Activated naive CD4-positive, alpha-beta T cell treated with anti-CD3 and anti-CD28 coated beads, Interleukin-2, amount 50 U/mL, for 24 hours (primary cell): ENCODE measurements around the gene CYB561.
A peak's percentile ranks its signal among the peaks of the same experiment; 100 is the strongest.
"Not testable (repeated sequence)": the region's sequence is repeated elsewhere in the genome, so short reads cannot be mapped to it uniquely, and the experiment has no call there.

Source experiments
- H3K27ac Mint-ChIP-seq: one replicate; pipeline ENCODE4 v1.8.0; 2021; ENCODE audit warnings: mild to moderate bottlenecking, mixed read lengths
- H3K27me3 Mint-ChIP-seq: one replicate; pipeline ENCODE4 v1.8.0; 2021; ENCODE audit warnings: mixed read lengths
- H3K36me3 Mint-ChIP-seq: one replicate; pipeline ENCODE4 v1.8.0; 2021; ENCODE audit warnings: mixed read lengths
- H3K4me1 Mint-ChIP-seq: one replicate; pipeline ENCODE4 v1.8.0; 2021; ENCODE audit warnings: mixed read lengths
- H3K4me3 Mint-ChIP-seq: one replicate; pipeline ENCODE4 v1.8.0; 2021; ENCODE audit warnings: mild to moderate bottlenecking, mixed read lengths
- H3K9me3 Mint-ChIP-seq: one replicate; pipeline ENCODE4 v1.8.0; 2021; ENCODE audit warnings: mixed read lengths

The CYB561 gene

DNA sequence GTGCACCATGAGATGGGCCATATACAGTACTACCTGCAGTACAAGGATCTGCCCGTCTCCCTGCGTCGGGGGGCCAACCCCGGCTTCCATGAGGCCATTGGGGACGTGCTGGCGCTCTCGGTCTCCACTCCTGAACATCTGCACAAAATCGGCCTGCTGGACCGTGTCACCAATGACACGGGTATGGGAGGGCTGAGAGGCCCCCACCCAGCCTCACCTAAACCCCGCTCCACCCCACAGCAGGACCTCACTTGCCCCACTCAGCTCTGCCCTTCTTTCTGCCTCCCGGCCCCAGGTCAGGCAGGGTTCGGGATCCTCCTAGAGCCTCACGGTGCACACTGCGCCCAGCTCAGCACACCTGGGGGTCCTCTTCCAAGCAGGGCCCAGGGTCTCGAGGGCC is 36.4 kb upstream of the CYB561 start:
- H3K27me3 Mint-ChIP-seq, result peaks cover 11% of the 10 kb centered on the region

DNA sequence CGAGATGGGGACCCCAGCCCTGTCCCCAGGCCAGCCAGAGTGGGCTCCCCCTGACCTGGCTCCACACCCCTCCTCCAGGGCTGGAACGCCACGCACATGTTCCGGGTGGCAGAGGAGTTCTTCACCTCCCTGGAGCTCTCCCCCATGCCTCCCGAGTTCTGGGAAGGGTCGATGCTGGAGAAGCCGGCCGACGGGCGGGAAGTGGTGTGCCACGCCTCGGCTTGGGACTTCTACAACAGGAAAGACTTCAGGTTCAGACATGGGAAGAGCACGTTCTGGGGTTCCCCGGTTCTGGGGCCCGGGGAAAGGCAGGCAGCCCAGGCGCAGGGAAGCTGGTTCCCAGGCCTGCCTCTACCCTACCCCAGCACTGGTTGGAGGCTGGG is 35.4 kb upstream of the CYB561 start:
- Mint-ChIP-seq H3K27ac (peak overlapping the region; percentile 51), H3K36me3 (no peaks in the 10 kb centered on the region), H3K9me3 (no peaks in the 10 kb centered on the region), H3K4me3 (no peak overlapping the region), H3K4me1 (peaks cover 7% of the 10 kb centered on the region), H3K27me3 (peaks cover 11% of the 10 kb centered on the region)

More for the DNA sequence above, 36.4 kb upstream of the CYB561 start:
- Mint-ChIP-seq H3K4me1 (peaks cover 6% of the 10 kb centered on the region), H3K36me3 (no peaks in the 10 kb centered on the region), H3K4me3 (no peak overlapping the region), H3K9me3 (no peaks in the 10 kb centered on the region), H3K27ac (no peak overlapping the region)

DNA sequence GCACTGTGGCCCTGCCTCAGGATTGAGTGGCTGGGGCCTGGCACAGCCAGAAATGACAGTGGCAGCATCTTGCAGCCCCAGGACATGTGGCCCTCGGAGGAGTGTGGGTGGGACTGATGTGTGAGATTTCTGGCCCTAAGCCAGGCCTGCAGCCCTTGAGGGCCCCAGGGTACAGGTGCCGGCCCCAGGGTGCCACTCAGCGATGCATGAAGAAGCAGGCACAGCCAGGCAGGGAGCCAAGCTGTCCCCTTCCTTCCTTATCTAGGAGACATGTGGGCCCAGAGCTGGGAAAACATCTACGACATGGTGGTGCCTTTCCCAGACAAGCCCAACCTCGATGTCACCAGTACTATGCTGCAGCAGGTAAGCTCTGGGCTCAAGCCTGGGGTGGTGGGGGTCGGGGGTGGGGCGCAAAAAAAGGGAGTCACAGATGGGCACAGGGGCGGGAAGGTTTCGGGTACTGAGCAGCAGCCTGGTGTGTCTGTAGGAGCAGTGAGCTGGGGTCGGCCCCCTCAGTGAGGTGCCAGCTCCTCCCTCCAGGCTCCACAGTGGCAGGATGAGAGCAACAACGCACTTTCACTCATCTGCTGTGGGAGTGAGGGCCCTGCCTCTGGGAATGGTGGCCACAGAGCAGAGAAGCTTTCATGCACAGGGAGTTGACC is 34.9 kb upstream of the CYB561 start:
- H3K4me1 Mint-ChIP-seq, result peaks cover 7% of the 10 kb centered on the region
- H3K4me3 Mint-ChIP-seq, result no peak overlapping the region
- peaks cover 11% of the 10 kb centered on the region for H3K27me3 Mint-ChIP-seq
- no peaks in the 10 kb centered on the region for H3K9me3 Mint-ChIP-seq
- H3K36me3 Mint-ChIP-seq, result no peaks in the 10 kb centered on the region
- no peak overlapping the region for H3K27ac Mint-ChIP-seq

DNA sequence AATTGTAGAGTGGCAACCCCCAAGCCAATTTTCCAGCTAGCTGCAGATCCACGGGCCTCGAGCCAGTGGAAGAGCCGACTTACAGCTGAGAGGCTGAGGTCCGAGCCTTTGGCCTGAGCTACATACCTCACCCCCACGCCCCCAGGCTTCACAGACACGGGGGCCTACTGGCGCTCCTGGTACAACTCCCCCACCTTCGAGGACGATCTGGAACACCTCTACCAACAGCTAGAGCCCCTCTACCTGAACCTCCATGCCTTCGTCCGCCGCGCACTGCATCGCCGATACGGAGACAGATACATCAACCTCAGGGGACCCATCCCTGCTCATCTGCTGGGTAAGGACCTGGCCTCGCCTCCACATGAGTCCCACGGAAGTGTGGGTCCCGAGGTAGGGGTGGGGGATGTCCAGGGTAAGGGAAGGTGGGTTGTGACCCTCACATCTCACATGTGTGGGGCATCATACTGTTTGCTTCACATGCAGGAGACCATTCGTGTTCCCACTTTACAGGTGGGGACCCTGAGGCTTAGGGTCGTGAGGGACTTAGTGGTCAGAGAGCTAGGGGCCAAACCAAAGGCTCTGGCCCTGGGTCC is 34.2 kb upstream of the CYB561 start:
- Mint-ChIP-seq H3K27me3 (peaks cover 13% of the 10 kb centered on the region), H3K27ac (no peak overlapping the region), H3K36me3 (no peaks in the 10 kb centered on the region), H3K4me1 (peaks cover 7% of the 10 kb centered on the region), H3K4me3 (no peak overlapping the region), H3K9me3 (no peaks in the 10 kb centered on the region)

DNA sequence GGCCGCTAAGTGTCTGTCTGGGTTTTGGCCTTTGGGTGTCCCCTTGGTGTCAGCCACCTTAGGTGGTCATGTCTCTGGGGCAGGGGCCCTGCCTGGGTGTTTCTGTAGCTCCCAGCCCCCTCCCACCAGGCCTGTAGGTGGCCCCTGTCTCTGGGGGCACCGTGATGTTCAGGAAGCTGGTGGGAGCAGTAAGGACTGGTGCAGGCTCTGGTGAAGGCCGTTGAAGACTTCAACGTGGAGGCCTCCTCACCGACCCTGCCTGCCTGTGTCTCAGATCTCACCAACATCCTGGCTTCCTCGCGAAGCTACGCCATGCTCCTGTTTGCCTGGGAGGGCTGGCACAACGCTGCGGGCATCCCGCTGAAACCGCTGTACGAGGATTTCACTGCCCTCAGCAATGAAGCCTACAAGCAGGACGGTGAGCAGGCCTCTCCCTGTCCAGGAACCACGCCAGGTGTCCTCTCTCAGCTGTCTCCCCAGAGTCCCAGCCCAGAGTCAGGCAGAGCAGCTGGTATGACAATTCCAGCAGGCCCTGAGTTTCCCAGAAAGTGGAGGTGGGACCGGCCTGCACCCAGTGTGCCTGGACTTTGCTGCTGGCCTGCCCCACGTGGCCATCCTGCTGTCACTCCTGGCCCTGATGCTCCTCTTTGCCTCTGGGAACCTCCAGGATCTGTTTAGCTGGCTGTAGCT is 33.5 kb upstream of the CYB561 start:
- Mint-ChIP-seq H3K4me1 (peaks cover 7% of the 10 kb centered on the region), H3K27me3 (peaks cover 13% of the 10 kb centered on the region), H3K36me3 (no peaks in the 10 kb centered on the region), H3K9me3 (no peaks in the 10 kb centered on the region), H3K27ac (no peak overlapping the region), H3K4me3 (no peak overlapping the region)

DNA sequence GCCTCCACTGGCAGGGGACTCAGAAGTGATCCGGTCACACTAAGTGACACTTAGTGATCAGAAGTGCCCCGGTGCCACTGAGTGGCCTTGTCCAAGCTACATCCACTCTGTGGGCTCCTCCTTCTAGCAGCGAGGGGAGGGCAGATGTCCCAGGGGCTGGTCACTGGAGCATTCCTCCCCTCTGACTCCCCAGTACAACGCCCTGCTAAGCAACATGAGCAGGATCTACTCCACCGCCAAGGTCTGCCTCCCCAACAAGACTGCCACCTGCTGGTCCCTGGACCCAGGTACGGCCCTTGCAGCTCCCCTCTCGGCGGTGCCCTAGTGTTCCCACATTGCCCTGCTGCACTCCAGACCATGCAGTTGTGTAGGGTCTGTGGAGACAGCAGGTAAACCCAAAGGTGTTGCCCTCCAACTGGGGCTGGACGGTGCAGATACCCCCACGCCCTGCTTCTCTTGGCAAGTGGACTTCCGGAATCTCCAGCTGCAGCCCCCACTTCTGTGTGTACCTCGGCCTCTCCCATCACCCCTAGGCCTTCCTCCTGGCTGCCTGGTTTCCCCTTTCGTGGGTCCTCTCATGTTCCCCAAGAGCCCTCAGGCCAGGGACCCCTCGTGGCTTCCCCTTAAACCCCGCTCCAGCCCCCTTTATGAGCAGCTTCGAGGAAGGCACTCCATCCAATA is 32.8 kb upstream of the CYB561 start:
- Mint-ChIP-seq H3K36me3 (no peaks in the 10 kb centered on the region), H3K4me1 (peaks cover 7% of the 10 kb centered on the region), H3K27me3 (peaks cover 15% of the 10 kb centered on the region), H3K27ac (no peak overlapping the region), H3K9me3 (no peaks in the 10 kb centered on the region), H3K4me3 (no peak overlapping the region)

DNA sequence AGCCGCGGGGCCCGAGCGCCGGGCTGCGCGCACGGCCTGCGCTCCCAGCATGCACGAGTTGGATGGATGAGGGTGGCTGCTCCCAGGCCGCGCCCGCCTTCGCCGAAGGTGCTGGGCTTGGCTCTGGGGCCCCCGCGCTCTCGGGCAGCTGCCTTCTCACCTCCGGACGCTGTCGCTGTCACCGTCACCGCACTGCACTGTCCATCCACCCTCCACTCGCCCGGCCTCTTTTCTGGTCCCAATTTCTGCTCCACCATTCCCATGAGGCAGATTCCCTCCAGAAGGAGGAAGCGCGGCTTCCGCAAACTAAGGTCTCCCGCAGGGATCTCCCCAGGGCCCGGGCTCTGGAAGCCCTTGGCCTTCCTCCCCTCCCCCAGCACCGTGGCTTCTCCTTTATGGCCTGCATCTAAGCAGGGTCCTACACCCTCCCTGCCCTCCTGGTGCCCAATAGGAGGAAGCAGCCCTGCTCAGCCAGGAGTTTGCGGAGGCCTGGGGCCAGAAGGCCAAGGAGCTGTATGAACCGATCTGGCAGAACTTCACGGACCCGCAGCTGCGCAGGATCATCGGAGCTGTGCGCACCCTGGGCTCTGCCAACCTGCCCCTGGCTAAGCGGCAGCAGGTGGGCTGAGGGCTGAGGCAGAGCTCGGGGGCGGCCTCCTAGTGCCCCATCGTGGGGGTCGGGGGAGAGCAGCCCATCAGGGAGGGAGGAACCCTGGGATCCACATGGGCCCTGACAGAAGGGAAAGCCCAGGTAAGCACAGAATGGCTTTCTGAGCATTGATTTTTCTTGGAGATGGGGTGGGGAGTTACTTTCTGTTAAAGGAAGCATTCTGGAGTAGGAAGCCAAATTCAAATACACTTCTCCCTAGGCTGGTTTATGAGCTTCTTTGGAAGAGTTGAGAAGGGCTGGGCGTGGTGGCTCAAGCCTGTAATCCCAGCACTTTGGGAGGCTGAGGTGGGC is 31.7 kb upstream of the CYB561 start:
- H3K9me3 Mint-ChIP-seq, result no peaks in the 10 kb centered on the region
- H3K4me1 Mint-ChIP-seq, result peaks cover 7% of the 10 kb centered on the region
- no peak overlapping the region for H3K27ac Mint-ChIP-seq
- H3K4me3 Mint-ChIP-seq, result peak overlapping the region; percentile 76
- no peaks in the 10 kb centered on the region for H3K36me3 Mint-ChIP-seq
- peaks cover 15% of the 10 kb centered on the region for H3K27me3 Mint-ChIP-seq

DNA sequence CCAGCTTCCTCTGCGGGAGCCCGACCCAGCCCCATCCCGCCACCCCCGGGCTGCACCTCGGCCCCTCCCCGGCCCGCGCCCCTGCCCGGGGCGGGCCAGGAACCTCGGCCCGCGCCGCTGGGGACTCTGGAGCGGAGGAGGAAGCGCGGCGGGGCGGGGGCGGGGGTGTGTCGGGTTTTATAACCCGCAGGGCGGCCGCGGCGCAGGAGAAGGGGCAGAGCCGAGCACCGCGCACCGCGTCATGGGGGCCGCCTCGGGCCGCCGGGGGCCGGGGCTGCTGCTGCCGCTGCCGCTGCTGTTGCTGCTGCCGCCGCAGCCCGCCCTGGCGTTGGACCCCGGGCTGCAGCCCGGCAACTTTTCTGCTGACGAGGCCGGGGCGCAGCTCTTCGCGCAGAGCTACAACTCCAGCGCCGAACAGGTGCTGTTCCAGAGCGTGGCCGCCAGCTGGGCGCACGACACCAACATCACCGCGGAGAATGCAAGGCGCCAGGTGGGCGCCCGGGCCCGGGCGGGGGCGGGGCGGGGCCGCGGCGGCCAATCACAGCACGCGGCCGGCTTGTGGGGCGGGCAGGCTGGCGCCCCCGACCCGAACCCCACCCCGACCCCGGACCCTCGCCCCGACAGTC is 30.9 kb upstream of the CYB561 start, which contains the start of gene ACE:
Gene ACE, plus strand, starts transcription at position 208 of the 626 bp plus-strand sequence. Its CDS starts 34 bp downstream, at position 242.
- Mint-ChIP-seq H3K4me1 (peaks cover 7% of the 10 kb centered on the region), H3K27me3 (peaks cover 15% of the 10 kb centered on the region), H3K4me3 (peak within 1 kb of the TSS; percentile 76), H3K36me3 (no peaks in the 10 kb centered on the region), H3K27ac (no peak within 1 kb of the TSS), H3K9me3 (no peaks in the 10 kb centered on the region)

DNA sequence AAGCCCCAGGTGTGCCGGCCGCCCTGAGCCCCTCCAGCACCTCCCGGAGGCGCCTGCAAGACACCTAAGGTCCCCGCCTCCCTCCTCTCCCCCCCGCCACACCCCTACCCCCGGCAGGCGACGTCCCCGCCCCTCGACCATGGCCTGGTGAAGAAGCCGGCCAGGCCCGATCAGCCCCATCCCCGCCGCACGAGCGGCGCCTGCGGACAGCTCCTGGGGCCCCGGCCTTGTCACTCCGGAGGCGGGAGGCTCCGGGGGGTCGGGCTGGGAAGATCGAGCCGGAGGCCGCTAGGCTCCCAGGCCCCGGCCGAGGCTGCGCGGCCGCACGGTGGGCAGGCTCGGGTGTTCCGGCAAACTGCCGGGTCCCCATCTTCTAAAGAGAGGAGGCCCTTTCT is 30.4 kb upstream of the CYB561 start:
- Mint-ChIP-seq H3K9me3 (no peaks in the 10 kb centered on the region), H3K4me1 (peaks cover 7% of the 10 kb centered on the region), H3K36me3 (no peaks in the 10 kb centered on the region), H3K27ac (no peak overlapping the region), H3K4me3 (no peak overlapping the region), H3K27me3 (peaks cover 16% of the 10 kb centered on the region)

DNA sequence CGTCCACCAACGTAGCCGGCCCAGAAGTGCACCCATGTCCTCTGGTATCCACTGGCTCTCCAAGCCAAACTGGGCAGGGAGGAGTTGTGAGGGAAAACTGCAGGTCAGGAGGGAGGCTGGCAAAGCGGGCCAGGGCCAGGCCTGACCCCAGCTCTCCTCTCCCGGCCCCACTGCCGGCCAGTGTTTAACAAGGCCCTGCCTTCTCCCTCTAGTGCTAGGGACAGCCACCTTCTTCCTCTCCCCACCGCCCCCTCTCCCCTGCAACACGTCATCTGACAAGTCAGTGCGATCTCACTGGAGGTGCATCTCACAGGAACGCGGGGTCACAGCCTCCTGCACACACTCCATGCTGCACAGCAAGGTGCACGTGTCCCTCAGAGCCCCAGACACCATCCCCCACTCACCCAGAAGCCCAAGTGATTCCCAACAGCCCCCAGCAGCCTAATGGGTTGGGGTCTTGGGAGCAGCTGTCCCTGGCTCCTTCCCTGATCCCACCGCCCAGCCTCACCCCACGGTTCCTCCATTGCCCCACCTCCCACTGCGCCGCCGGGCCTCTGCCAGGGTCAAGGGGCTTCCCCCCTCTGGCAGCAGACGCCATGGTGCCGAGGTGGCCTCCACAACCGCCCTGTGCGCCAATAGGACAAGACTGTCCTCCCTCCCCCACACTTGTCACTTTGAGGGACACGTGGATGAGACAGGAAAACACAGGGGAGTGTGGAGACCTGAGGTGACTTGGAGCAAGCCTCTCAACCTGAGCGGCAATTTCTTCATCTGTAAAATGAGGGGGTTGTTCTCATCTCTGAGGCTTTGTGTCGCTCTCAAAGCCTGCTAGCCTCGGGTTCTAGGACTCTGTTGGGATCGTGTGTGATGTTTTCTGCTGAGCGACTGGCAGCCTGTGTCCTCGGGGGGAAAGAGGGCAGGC is 29.6 kb upstream of the CYB561 start:
- no peak overlapping the region for H3K27ac Mint-ChIP-seq
- H3K9me3 Mint-ChIP-seq, result no peaks in the 10 kb centered on the region
- peaks cover 18% of the 10 kb centered on the region for H3K27me3 Mint-ChIP-seq
- peaks cover 7% of the 10 kb centered on the region for H3K4me1 Mint-ChIP-seq
- H3K36me3 Mint-ChIP-seq, result no peaks in the 10 kb centered on the region
- H3K4me3 Mint-ChIP-seq, result peak overlapping the region; percentile 66

DNA sequence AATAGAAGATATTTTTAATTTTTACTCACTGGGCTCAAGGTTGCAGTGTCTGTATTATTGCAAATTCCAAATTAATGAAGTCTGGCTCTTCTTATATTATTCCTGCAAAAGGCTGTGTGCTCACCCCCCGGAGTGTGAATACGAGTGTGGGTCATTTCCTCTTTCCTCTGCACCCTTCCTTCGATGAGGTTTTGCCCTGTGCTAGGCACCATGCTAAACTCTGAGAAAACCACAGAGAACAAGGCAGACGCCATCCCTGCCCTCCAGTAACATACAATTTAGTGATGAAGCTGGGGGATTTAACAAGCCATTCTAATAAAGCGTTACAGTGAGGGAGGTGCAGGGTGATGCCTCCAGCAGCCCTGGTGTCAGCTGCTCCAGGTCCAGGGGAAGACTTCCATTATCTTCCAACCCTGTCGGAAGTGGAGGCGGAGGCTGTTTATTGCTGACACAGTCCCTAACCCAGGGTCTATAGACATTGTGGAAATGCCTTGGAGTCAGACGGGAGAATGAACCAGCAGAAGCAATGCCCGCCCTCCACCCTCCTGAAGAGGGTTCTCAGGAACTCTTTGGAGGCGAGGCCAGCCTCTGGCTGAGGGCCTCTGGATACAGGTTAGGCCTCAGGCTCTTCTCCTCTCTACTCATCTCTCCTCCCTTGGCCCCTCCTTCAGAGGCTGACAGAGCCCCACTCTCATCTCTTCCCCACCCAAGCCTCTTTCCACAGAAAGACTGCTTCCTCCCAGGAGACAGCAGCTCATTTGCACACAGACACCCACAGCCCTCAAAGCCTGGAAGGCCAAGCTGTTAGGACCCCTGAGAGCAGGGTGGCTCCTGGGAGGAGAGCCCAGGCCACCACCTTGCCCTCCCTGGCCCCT is 28.7 kb upstream of the CYB561 start:
- no peak overlapping the region for H3K4me3 Mint-ChIP-seq
- H3K36me3 Mint-ChIP-seq, result no peaks in the 10 kb centered on the region
- no peaks in the 10 kb centered on the region for H3K9me3 Mint-ChIP-seq
- H3K4me1 Mint-ChIP-seq, result peaks cover 7% of the 10 kb centered on the region
- peaks cover 18% of the 10 kb centered on the region for H3K27me3 Mint-ChIP-seq
- H3K27ac Mint-ChIP-seq, result no peak overlapping the region

DNA sequence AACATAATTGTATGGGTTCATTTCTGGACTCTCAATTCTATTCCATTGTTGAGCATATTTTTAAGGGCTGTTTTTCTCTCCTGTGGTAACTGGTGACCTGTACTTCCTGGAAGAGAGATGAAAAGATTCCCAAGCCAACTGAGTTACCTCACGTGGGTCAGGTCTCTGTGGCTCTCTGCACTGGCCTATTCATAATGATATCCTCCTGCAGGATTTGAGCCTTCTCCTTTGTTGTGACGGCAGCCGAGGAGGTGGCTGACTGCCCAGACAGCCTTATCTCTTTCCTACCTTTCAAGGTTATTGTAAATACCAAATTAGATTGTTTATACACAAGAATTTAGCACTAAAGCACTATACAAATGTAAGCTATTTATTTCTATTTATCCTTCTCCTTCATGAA is 28.1 kb upstream of the CYB561 start:
- Mint-ChIP-seq H3K27me3 (peaks cover 17% of the 10 kb centered on the region), H3K9me3 (no peaks in the 10 kb centered on the region), H3K4me3 (no peak overlapping the region), H3K36me3 (no peaks in the 10 kb centered on the region), H3K4me1 (peaks cover 7% of the 10 kb centered on the region), H3K27ac (no peak overlapping the region)

DNA sequence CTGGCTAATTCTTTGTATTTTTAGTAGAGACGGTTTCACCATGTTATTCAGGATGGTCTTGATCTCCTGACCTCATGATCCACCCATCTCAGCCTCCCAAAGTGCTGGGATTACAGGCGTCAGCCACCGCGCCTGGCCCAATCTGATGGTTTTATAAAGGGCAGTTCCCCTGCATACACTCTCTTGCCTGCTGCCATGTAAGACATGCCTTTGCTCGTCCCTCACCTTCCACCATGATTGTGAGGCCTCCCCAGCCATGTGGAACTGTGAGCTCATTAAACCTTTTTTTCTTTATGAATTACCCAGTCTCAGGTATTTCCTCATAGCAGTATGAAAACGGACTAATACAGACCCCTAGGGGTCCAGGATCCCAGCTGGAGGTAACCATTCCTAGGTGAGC is 22.0 kb upstream of the CYB561 start:
- not testable (repeated sequence) for H3K4me3 Mint-ChIP-seq, H3K27ac Mint-ChIP-seq

More for the DNA sequence above, 22.0 kb upstream of the CYB561 start:
- not testable (repeated sequence) for H3K9me3 Mint-ChIP-seq, H3K27me3 Mint-ChIP-seq, H3K4me1 Mint-ChIP-seq, H3K36me3 Mint-ChIP-seq
